ENCODE results near the gene POLR3F.
"Not testable (repeated sequence)": the region's sequence is repeated elsewhere in the genome, so short reads cannot be mapped to it uniquely, and the experiment has no call there.

The POLR3F gene

GRCh38 chr20:18506744-18507143 lies 39.6 kb downstream of the POLR3F start:
- no peaks in the 10 kb centered on the region for H3K27me3 ChIP-seq (ENCODE audit: control insufficient read depth, insufficient read depth, low read length)
- H3K9me3 ChIP-seq (ENCODE audit: control insufficient read depth, insufficient read depth, low read depth, low read length), result no peaks in the 10 kb centered on the region
- peak overlapping the region; percentile 93 for H3K4me3 ChIP-seq (ENCODE audit: low read depth, low read length)
- no peak overlapping the region for H3K27ac ChIP-seq (ENCODE audit: low read depth, low read length)
- peak overlapping the region; percentile 92 for H3K9ac ChIP-seq (ENCODE audit: low read length)
- H3K4me1 ChIP-seq (ENCODE audit: control insufficient read depth, insufficient read depth, low read length), result no peaks in the 10 kb centered on the region
- H3K36me3 ChIP-seq (ENCODE audit: control insufficient read depth, insufficient read depth, low read length), result peaks cover 20% of the 10 kb centered on the region

- Histone ChIP-seq H3K4me3 (ENCODE audit: low read depth, low read length) (peak within 1 kb of the TSS; percentile 93), H3K36me3 (ENCODE audit: control insufficient read depth, insufficient read depth, low read length) (peaks cover 27% of the 10 kb centered on the region), H3K9ac (ENCODE audit: low read length) (peak within 1 kb of the TSS; percentile 92), H3K9me3 (ENCODE audit: control insufficient read depth, insufficient read depth, low read depth, low read length) (no peaks in the 10 kb centered on the region), H3K27me3 (ENCODE audit: control insufficient read depth, insufficient read depth, low read length) (no peaks in the 10 kb centered on the region), H3K27ac (ENCODE audit: low read depth, low read length) (peak within 1 kb of the TSS; percentile 94), H3K4me1 (ENCODE audit: control insufficient read depth, insufficient read depth, low read length) (no peaks in the 10 kb centered on the region)
Observed at GRCh38 chr20:18507218-18508191, 40.3 kb downstream of the POLR3F start, which contains the start of gene SEC23B. Gene SEC23B, plus strand, starts transcription at chr20:18507940. Its CDS starts 2,896 bp downstream, at chr20:18510836.

DNA sequence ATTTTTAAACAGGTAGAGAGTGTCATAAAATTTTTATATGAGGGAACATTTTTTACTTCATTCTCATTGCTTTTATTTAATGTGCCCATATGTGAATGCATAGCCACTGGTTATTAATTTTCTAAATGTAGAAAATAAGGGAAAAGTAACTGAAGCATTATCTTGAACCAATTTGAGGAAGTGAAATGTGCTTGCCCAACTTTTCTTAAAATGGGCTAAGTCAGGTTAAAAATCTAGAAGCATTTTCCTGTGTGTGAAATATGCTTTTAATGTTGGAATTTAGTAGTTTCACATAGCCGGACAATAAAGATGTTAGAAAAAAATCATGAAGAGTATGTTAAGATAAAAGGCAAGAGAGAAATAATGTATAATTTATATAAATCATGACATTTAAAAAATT lies 44.4 kb downstream of the POLR3F start:
- no peaks in the 10 kb centered on the region for H3K4me1 ChIP-seq (ENCODE audit: control insufficient read depth, insufficient read depth, low read length)
- H3K27ac ChIP-seq (ENCODE audit: low read depth, low read length), result no peak overlapping the region
- no peaks in the 10 kb centered on the region for H3K27me3 ChIP-seq (ENCODE audit: control insufficient read depth, insufficient read depth, low read length)
- H3K36me3 ChIP-seq (ENCODE audit: control insufficient read depth, insufficient read depth, low read length), result peaks cover 55% of the 10 kb centered on the region
- H3K4me3 ChIP-seq (ENCODE audit: low read depth, low read length), result no peak overlapping the region
- H3K9me3 ChIP-seq (ENCODE audit: control insufficient read depth, insufficient read depth, low read depth, low read length), result no peaks in the 10 kb centered on the region
- no peak overlapping the region for H3K9ac ChIP-seq (ENCODE audit: low read length)

- Histone ChIP-seq H3K27ac (ENCODE audit: low read depth, low read length) (no peak overlapping the region), H3K4me3 (ENCODE audit: low read depth, low read length) (no peak overlapping the region), H3K27me3 (ENCODE audit: control insufficient read depth, insufficient read depth, low read length) (no peaks in the 10 kb centered on the region), H3K4me1 (ENCODE audit: control insufficient read depth, insufficient read depth, low read length) (no peaks in the 10 kb centered on the region), H3K9ac (ENCODE audit: low read length) (no peak overlapping the region), H3K36me3 (ENCODE audit: control insufficient read depth, insufficient read depth, low read length) (peaks cover 64% of the 10 kb centered on the region), H3K9me3 (ENCODE audit: control insufficient read depth, insufficient read depth, low read depth, low read length) (no peaks in the 10 kb centered on the region)
Observed at GRCh38 chr20:18513208-18513607, 46.0 kb downstream of the POLR3F start.

- no peaks in the 10 kb centered on the region for H3K27me3 ChIP-seq (ENCODE audit: control insufficient read depth, insufficient read depth, low read length)
- peaks cover 64% of the 10 kb centered on the region for H3K36me3 ChIP-seq (ENCODE audit: control insufficient read depth, insufficient read depth, low read length)
- H3K27ac ChIP-seq (ENCODE audit: low read depth, low read length), result no peak overlapping the region
- H3K9me3 ChIP-seq (ENCODE audit: control insufficient read depth, insufficient read depth, low read depth, low read length), result no peaks in the 10 kb centered on the region
- H3K4me3 ChIP-seq (ENCODE audit: low read depth, low read length), result no peak overlapping the region
- no peak overlapping the region for H3K9ac ChIP-seq (ENCODE audit: low read length)
- H3K4me1 ChIP-seq (ENCODE audit: control insufficient read depth, insufficient read depth, low read length), result no peaks in the 10 kb centered on the region
Observed at GRCh38 chr20:18514127-18514526, 46.9 kb downstream of the POLR3F start.

DNA sequence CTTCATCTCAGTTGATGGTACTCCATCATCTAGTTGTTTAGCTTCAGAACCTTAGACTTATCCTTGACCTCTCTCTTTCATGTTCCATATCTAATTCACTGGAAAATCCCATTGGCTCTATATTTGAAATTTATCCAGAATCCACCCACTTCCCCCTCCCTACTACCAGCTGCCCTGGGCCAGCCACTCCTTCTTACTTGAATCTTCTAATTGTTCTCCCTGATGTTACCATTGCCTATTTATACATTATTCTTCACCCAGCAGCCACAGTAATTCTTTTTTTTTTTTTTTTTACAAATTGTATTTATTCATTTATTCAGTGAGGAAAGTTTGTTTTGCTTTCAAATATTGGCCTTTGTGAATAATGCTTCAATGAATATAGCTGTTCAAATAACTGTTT lies 48.8 kb downstream of the POLR3F start:
- no peaks in the 10 kb centered on the region for H3K27me3 ChIP-seq (ENCODE audit: control insufficient read depth, insufficient read depth, low read length)
- H3K27ac ChIP-seq (ENCODE audit: low read depth, low read length), result no peak overlapping the region
- peaks cover 51% of the 10 kb centered on the region for H3K36me3 ChIP-seq (ENCODE audit: control insufficient read depth, insufficient read depth, low read length)
- H3K4me3 ChIP-seq (ENCODE audit: low read depth, low read length), result no peak overlapping the region
- no peaks in the 10 kb centered on the region for H3K4me1 ChIP-seq (ENCODE audit: control insufficient read depth, insufficient read depth, low read length)
- no peaks in the 10 kb centered on the region for H3K9me3 ChIP-seq (ENCODE audit: control insufficient read depth, insufficient read depth, low read depth, low read length)
- H3K9ac ChIP-seq (ENCODE audit: low read length), result no peak overlapping the region

DNA sequence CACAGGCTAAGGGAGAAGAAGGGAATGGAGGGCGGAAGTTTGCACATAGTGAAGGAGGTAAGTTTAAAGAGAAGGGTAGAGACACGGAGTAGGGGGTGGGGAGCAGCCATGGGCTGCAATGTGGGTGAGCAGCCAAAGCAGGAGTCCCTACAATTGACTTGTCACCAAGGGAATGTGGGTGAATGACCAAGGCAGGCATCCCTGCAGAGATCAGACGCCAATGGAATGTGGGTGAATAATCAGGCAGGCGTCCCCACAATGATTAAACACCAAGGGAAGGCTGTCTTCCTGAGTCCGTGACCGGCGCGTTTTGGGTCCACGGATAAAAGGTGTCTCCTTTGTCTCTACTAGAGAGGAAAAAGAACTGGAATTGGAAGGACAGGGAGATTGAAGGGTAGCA lies 54.9 kb downstream of the POLR3F start:
- not testable (repeated sequence) for H3K9ac ChIP-seq (ENCODE audit: low read length); H3K9me3 ChIP-seq (ENCODE audit: control insufficient read depth, insufficient read depth, low read depth, low read length); H3K4me3 ChIP-seq (ENCODE audit: low read depth, low read length); H3K4me1 ChIP-seq (ENCODE audit: control insufficient read depth, insufficient read depth, low read length); H3K27ac ChIP-seq (ENCODE audit: low read depth, low read length); H3K27me3 ChIP-seq (ENCODE audit: control insufficient read depth, insufficient read depth, low read length)
- peaks cover 39% of the 10 kb centered on the region for H3K36me3 ChIP-seq (ENCODE audit: control insufficient read depth, insufficient read depth, low read length)

- Histone ChIP-seq H3K36me3 (ENCODE audit: control insufficient read depth, insufficient read depth, low read length) (peaks cover 45% of the 10 kb centered on the region), H3K4me1 (ENCODE audit: control insufficient read depth, insufficient read depth, low read length) (no peaks in the 10 kb centered on the region), H3K4me3 (ENCODE audit: low read depth, low read length) (no peak overlapping the region), H3K27ac (ENCODE audit: low read depth, low read length) (no peak overlapping the region), H3K9me3 (ENCODE audit: control insufficient read depth, insufficient read depth, low read depth, low read length) (no peaks in the 10 kb centered on the region), H3K27me3 (ENCODE audit: control insufficient read depth, insufficient read depth, low read length) (no peaks in the 10 kb centered on the region), H3K9ac (ENCODE audit: low read length) (no peak overlapping the region)
Observed at GRCh38 chr20:18523066-18523465, 55.9 kb downstream of the POLR3F start.

DNA sequence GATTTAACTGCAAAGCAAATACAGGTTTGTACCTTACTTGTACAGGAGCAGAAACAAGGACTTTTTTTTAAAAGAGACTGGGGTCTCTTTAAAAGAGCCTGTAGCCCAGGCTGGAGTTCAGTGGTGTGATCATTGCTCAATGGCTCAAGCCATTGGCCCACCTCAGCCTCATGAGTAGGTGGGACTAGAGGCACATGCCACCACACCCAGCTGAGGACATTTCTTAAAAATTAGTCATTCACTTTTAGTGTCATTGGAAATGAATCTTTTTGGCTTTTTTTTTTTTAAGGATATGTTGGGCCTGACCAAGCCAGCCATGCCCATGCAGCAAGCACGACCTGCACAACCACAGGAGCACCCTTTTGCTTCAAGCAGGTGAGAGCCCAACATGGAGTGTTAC lies 57.5 kb downstream of the POLR3F start:
- Histone ChIP-seq H3K27me3 (ENCODE audit: control insufficient read depth, insufficient read depth, low read length) (no peaks in the 10 kb centered on the region), H3K9me3 (ENCODE audit: control insufficient read depth, insufficient read depth, low read depth, low read length) (no peaks in the 10 kb centered on the region), H3K4me1 (ENCODE audit: control insufficient read depth, insufficient read depth, low read length) (no peaks in the 10 kb centered on the region), H3K4me3 (ENCODE audit: low read depth, low read length) (no peak overlapping the region), H3K9ac (ENCODE audit: low read length) (no peak overlapping the region), H3K36me3 (ENCODE audit: control insufficient read depth, insufficient read depth, low read length) (peaks cover 61% of the 10 kb centered on the region), H3K27ac (ENCODE audit: low read depth, low read length) (no peak overlapping the region)

GRCh38 chr20:18526761-18527160 lies 59.6 kb downstream of the POLR3F start:
- H3K4me3 ChIP-seq (ENCODE audit: low read depth, low read length); H3K27ac ChIP-seq (ENCODE audit: low read depth, low read length); H3K27me3 ChIP-seq (ENCODE audit: control insufficient read depth, insufficient read depth, low read length); H3K9ac ChIP-seq (ENCODE audit: low read length); H3K9me3 ChIP-seq (ENCODE audit: control insufficient read depth, insufficient read depth, low read depth, low read length); H3K4me1 ChIP-seq (ENCODE audit: control insufficient read depth, insufficient read depth, low read length): not testable (repeated sequence)
- peaks cover 79% of the 10 kb centered on the region for H3K36me3 ChIP-seq (ENCODE audit: control insufficient read depth, insufficient read depth, low read length)

- no peak overlapping the region for H3K27ac ChIP-seq (ENCODE audit: low read depth, low read length)
- H3K4me1 ChIP-seq (ENCODE audit: control insufficient read depth, insufficient read depth, low read length), result no peaks in the 10 kb centered on the region
- H3K36me3 ChIP-seq (ENCODE audit: control insufficient read depth, insufficient read depth, low read length), result peaks cover 84% of the 10 kb centered on the region
- H3K4me3 ChIP-seq (ENCODE audit: low read depth, low read length), result no peak overlapping the region
- H3K9ac ChIP-seq (ENCODE audit: low read length), result no peak overlapping the region
- no peaks in the 10 kb centered on the region for H3K9me3 ChIP-seq (ENCODE audit: control insufficient read depth, insufficient read depth, low read depth, low read length)
- no peaks in the 10 kb centered on the region for H3K27me3 ChIP-seq (ENCODE audit: control insufficient read depth, insufficient read depth, low read length)
Observed at GRCh38 chr20:18527339-18527738, 60.1 kb downstream of the POLR3F start.

Measured in HUES6 (cell line).